DMS 273 treated with DMSO at 0.1 percent for 48 hours (cell line): ENCODE data around the gene GALNT8.

ENCODE experiments used
- DNase-seq: peaks from one replicate; lab custom pipeline; 2025; lab: John Stamatoyannopoulos, UW

Gene GALNT8

GRCh38 chr12:4796694-4797482 lies 76.7 kb downstream of the GALNT8 start:
- DNase-seq: no peak

- no peak for DNase-seq
Measured at GRCh38 chr12:4800555-4800954, 80.4 kb downstream of the GALNT8 start.

- no peak for DNase-seq
Measured at GRCh38 chr12:4802841-4803240, 82.6 kb downstream of the GALNT8 start.

- no peak for DNase-seq
Measured at GRCh38 chr12:4806439-4807115, 86.4 kb downstream of the GALNT8 start.

GRCh38 chr12:4807116-4807783 lies 87.0 kb downstream of the GALNT8 start:
- DNase-seq: no peak

GRCh38 chr12:4807813-4808212 lies 87.6 kb downstream of the GALNT8 start:
- DNase-seq: no peak

- no peak for DNase-seq
Measured at GRCh38 chr12:4809013-4809448, 88.8 kb downstream of the GALNT8 start.

- no peak for DNase-seq
Measured at GRCh38 chr12:4809449-4810218, 89.4 kb downstream of the GALNT8 start.

- no peak for DNase-seq
Measured at GRCh38 chr12:4810219-4810671, 90.0 kb downstream of the GALNT8 start.

GRCh38 chr12:4812624-4813327 lies 92.6 kb downstream of the GALNT8 start:
- DNase-seq: no peak

- no peak for DNase-seq
Measured at GRCh38 chr12:4813741-4814140, 93.5 kb downstream of the GALNT8 start.

- DNase-seq: no peak
Measured at GRCh38 chr12:4814485-4814884, 94.3 kb downstream of the GALNT8 start.

GRCh38 chr12:4816744-4817525 lies 96.7 kb downstream of the GALNT8 start:
- no peak for DNase-seq

GRCh38 chr12:4817880-4818279 lies 97.7 kb downstream of the GALNT8 start:
- no peak for DNase-seq

GRCh38 chr12:4819654-4820053 lies 99.5 kb downstream of the GALNT8 start:
- no peak for DNase-seq

GRCh38 chr12:4820971-4821370 lies 100.8 kb downstream of the GALNT8 start:
- no peak for DNase-seq
